Left lobe of liver (tissue), 2 donors: ENCODE results near the gene LRRC31. TPM values are rescaled to one million over a fixed set of nuclear protein-coding genes. Genes with fewer than 3 reads are reported as not detected.

ENCODE experiments used
- ATAC-seq: fragments of 200-7000 bp; cut with Tn5 transposase; one replicate; pipeline ENCODE4 v1.9.1; 2020; ENCODE audit warnings: mild to moderate bottlenecking, moderate library complexity
- DNase-seq: peaks from one replicate; pipeline ENCODE4 v3.0.0-alpha.2; 2020; ENCODE audit warnings: low spot score
- total RNA-seq: library from RNA; stranded (reverse); gene quantifications from one replicate; pipeline ENCODE4 v1.2.1, GENCODE V29; 2021
- donor health status: DM: no; HTN: no; CAD: no; lungs with moderate emphysema.
- donor health status: DM: no; HTN: yes; CAD: no.

The LRRC31 gene
- total RNA-seq, 1 donor from 2014 or later: 1.7 TPM

DNA sequence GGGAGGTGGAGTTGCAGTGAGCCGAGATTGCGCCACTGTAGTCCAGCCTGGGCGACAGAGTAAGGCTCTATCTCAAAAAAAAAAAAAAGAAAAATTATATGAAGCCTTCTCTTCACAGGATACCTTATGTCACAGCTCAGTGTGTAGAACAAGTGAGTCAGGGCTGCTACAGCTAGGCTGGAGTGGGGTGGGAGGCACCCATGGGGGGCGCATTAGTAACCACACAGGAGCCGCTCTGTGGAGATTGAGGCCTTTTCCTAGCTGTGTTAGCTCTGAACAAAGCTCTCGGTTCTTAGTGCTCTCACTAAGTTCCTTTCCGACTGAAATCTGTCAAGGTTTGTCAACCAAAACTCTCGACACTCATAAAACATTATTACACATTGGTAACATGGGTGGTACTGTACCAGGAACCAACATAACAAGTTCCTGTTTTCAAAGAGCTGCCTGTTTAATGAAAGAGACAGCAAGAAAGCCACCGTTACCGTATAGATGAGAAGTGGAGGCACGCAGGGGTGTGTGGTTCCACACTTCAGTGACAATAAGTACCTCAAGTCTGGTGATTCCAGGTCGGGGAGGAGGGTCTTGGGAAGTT is 4.5 kb downstream of the LRRC31 start:
- DNase-seq: no peak
- no peak for ATAC-seq

DNA sequence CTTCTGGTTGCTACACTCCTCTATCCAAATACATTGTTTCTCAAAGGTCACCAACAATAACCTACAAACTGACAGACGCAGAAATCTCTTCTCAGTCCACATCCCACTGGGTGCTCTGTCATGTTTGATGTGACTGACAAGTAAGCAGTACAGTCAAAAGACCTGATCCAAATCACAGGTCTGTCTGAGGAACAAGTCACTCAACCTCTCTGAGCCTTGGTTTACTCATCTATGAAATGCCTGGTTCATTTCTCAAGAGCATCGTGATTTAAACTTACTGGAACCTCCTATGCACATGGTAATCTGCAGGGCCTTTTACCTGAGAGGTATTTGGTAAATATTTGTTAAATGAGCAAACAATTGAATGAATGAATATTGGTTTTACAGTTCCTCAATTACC is 5.5 kb downstream of the LRRC31 start:
- no peak for DNase-seq
- no peak for ATAC-seq

DNA sequence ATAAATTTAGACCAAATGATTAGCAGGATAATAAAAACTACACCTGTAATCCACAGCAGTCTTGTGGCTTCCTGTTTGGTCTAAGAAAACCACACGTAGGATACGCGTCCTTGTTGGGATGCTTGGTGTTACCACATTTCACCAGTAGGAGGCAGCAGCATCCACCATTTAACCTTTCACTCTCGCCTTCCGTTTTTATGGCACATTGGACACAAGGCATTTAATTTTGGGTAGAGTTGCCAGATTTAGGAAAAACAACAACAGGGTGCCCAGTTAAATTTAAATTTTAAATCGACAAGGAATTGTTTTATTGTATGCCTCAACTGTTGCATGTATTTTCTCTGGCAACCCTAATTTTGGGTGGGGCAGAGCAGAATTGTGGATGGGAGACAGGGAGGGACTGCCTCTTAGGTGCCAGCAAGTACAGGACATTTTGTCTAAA is 6.3 kb downstream of the LRRC31 start:
- ATAC-seq (peak; percentile 100), DNase-seq (peak; percentile 74)

DNA sequence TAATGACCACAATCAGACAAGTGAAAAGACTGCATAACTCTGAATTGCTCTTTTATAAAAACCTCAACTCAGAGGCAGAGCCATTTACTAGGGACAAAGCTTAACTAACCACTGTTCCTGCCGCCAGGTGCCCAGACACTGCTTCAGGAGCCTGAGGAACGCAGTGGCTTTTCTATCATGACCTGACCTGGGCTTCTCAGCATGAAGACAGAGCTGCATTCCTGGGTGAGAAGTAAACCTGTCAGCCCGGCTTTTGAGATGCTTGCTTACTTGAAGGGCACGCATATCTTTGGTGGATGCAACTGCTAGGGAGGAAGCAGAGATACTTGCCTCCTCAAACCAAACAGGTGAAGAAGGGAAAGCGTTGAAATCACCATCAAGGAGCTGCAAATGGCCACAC is 7.9 kb downstream of the LRRC31 start:
- no peak for DNase-seq
- ATAC-seq: no peak

DNA sequence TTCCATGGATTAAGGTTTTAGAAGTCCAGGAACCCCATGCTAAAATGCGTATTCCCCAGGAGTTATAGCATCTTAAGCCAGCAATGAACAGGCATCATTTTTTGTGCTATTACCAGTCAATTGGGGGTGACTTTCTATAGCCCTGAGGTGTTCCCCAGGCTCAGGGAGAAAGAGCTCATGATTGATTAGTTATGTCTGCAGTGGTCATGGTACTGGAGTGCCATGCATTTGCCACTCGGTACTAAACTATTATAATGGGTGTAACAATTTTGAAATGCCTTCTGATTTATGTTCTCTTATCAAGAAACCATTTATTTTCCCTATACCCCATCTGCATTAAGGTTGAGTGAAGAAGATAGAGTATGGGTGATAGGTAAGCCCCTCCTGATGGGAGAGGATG is 11.9 kb downstream of the LRRC31 start:
- ATAC-seq (no peak), DNase-seq (no peak)

DNA sequence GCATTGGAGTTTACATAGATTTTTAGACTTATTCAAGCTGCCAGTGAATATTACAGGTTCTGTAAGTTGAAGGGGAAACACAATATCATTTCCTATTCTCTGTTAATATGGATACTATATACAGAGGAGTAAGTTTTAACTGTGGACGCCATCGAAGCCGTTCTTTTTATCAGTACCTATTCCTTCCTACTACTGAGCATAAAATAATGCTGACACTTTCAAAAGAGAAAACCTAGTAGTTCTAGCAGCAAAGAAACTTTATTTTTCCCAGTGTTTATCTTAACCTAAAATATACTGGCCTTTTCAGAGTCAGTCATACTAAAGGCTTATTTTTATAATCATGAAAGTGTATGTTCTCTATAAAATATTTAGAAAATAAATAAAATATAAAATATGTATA is 14.2 kb downstream of the LRRC31 start:
- DNase-seq (no peak), ATAC-seq (no peak)

DNA sequence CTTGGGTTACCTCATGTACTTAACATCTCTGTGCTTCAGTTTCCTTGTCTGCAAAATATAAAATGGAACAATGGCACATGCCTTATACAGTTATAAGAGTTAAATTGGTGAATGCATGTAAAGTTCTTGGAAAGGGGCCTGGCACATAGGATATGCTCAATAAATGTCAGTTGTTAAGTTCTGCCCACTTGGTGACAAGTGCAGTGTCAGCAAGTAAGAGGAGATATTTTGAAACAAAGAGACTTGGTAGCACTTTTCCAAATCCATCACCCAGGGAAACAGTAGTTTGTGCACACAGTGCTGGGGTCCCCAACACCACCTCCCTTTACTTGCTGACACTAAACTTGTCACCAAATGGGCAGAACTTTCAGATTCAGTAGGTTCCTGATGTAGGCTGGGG is 19.1 kb downstream of the LRRC31 start:
- DNase-seq (no peak), ATAC-seq (no peak)

DNA sequence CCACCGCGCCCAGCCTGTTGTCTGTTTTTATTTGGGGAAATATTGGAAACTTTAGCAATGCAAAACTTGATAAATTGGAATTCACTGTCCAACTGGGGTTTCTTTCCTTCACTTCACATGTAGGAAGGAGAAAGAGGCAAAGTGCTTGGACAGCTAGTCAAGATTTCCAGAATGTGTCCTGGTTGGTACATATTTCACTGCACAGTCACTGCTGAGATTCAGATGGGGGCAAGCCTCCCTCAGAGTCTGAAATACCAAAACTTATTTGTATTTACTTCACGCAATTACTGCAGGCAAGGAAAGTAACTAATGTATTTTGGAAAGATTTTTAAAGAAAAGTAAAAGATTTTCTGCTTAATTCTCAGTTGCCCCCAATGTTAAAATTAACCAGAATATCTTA is 21.0 kb downstream of the LRRC31 start:
- DNase-seq: no peak
- no peak for ATAC-seq

DNA sequence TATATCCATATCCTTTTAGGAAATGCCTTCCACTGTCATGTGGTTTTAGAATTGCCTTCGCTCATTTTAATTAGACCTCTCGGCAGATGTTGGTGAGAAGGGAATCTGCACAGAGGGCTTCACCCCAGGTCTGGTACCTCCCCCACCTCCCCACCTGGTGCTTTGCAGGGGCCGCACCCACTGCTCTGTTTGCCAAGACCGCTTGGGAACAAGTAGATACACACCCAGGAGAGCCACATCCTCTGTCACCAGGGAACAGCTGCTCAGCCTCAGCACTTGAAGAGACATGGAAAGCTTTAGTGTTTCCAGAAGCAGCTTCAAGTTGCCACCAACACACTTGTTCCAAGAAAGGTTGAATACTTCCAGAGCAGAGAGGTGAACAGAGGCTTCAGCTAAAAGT is 21.8 kb downstream of the LRRC31 start:
- no peak for DNase-seq

DNA sequence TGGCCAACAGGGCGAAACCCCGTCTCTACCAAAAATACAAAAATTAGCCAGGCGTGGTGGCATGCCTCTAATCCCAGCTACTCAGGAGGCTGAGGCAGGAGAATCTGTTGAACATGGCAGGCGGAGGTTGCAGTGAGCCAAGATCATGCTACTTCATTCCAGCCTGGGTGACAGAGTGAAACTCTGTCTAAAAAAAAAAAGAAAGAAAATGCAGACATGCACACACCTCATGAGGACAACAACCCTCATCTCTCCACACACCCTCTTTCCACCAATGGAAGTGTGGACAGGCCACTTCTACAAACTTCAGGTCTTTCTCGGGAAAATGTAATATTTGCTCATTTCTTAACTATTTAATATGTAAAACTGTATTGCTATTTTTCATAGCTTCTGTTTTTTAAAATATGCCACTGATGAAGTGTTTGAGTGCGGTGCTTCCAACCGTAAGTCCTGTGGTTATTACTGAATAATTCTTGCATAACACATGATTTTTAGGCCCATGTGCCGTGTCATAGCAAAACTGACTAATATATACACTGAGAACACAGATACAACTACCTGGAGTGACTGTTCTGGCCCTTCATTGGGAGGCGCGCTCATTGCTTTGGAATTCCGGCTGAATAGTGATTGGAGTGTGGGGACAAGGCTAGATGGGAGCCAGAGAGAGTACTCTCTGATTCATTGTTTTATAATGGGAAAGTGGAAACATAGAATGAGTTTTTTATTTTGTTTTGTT is 23.1 kb downstream of the LRRC31 start:
- no peak for ATAC-seq
- no peak for DNase-seq

More for the DNA sequence above, 21.8 kb downstream of the LRRC31 start:
- ATAC-seq: no peak

DNA sequence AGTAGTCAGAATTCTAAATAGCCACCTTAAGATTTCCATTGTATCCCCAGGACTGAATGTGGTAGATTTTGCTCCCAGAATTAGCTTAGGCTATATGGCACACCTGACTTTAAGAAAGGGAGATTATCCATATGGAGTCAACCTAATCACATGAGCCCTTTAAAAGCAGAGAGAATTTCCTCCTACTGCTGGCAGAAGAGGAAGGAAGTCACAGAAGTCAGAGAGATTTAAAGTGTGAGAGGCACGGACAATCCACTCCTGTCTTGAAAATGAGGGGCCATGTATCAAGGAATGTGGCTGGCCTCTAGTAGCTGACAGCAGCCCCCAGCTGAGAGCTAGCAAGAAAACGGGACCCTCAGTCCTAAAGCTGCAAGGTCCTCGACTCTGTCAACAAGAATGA is 26.8 kb downstream of the LRRC31 start:
- DNase-seq (no peak), ATAC-seq (no peak)

DNA sequence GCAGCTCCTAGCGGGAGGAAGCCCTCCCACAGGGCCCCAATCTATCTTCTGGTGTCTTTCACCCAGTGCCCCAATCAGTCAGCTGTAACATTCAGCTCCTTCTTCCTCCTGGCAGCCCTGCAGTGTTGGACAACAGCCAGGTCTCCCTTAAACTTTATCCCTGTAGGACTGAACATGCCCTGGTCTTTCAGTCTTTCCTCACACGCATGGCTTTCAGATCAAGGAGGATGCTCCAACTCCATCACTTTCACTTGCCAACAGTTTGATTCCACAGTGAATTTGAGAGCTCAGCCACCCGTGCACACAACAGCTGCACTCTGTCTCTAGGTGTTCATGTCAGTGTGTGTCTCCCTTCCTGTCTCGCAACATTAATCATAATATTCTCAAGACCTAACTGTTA is 28.6 kb downstream of the LRRC31 start:
- no peak for DNase-seq
- ATAC-seq: no peak

DNA sequence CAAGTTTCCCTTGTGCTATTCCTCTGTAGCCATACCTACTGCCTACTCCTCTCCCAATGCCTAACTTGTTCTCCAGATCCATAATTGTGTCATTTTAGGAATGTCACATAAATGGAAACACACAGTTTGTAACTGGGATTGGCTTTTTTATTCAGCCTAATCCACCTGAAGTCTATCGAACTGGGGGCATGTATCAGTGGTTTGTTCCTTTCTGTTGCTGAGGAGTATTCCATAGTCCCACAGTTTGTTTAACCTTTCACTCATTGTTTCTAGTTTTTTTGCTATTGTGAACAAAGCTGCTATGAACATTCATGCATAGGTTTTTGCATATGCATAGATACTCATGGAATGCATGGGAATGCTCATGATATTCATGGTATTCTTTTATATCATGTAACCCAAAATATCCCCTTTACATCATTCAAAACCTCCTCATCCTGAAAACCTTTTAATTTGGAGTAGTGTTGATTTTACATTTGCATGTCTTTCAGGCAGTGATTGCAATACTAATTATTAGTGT is 31.2 kb downstream of the LRRC31 start:
- DNase-seq: no peak

DNA sequence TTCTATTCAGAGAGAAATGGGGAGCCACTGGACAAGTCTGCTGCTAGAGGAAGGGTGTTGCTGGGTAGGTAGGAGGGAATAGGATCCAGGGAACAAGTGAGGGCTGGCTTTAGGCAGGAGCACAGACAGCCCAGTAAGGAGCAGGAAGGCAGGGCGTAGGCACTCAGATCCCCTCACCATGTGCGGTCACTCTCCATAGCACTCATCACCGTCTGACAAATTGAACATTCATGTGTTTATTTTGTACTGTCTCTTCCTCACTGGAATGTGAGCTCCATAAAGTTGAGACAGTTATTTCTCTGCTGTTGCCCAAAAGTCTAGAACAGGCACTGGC is 32.8 kb downstream of the LRRC31 start:
- ATAC-seq (no peak), DNase-seq (no peak)

More for the DNA sequence above, 31.2 kb downstream of the LRRC31 start:
- no peak for ATAC-seq

DNA sequence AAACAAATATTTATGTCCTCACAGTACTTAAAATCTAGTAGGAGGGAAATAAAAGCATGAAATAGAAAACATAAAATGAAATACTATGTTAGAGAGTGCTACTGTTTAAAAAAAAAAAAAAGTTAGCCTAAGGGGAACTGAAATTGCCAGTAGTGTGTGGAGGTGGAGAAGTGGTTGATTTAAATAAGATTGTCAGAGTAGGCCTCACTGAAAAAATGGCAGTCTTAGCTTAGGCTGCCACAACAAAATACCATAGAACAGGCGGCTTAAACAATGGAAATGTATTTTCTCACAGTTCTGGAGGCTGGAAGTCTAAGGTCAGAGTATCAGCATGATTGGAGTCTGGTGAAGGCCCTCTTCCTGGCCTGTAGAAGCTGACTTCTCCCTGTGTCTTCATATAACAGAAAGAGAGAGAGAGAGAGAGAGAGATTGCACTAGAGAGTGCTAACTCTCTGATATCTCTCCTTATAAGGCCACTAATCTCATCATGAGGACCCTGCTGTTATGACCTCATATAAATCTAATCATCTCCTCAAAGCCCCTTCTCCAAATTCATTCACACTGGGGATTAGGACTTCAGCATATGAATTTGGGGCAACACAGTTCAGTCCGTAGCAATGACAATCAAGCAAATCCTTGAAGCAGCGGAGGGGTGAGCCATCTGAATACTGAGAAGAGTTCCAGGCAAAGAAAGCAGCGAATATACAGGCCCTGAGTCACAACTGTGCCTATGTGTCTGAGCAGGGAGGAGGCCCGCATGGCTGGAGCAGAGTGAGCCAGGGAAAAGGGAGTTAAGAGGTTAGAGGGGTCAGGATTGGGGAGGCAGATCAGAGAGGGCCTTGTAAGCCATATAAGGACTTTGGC is 33.4 kb downstream of the LRRC31 start:
- ATAC-seq: no peak
- DNase-seq: no peak

DNA sequence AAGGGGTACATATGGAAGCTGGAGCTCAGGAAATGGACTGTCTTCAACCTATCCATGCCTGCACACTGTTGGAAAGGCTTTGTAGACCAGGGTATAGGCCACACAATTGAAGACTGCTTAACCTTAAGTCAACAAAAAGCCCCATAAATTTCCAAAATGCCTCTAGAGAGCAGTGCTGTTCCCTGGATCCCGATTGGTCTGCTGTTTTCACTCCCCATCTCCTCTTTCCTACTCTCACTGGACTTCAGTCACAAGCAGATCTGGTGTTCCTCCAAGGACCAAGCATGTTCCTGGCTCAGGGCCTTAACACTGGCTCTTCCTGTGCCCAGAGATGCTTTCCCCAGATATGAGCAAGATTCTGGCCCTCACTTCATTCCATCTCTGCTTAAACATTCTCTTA is 34.2 kb downstream of the LRRC31 start:
- ATAC-seq (no peak), DNase-seq (no peak)

DNA sequence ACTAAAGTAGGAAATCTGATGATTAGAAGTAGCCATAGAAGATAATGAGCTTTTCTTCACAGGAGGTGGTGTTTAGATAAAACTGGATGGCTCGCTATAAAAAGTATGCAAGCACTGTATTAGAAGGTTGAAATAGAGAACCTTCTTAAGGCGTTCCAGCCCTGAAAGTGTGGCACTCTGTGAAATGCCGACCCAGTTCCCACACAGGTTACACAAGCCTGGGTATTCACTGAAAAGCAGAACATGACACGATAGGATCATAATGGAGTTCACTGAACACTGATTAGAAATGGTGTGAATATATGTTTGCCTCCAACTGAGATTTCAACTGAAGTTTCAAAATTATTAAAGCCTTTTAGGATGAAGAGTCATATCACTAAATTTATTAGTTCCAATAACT is 42.0 kb downstream of the LRRC31 start:
- DNase-seq (no peak), ATAC-seq (no peak)

DNA sequence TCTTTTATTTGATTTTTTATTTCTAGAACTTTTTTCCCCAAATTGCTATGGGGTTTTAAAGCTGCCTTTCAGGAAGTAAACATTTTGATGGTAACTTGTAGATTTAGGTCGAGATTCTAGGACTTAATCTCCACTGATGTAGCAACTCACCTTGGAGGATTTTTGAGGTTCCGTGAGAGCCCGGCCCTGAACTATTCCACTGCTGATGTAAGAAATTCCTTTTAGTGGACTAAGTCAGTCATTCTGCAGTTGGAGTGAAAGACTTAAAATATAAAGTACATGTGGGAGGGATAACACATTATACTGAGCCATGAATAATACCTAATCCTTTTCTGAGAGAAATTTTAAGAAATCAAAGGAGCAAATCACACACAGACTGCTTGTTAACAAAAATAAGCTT is 44.4 kb downstream of the LRRC31 start:
- ATAC-seq: no peak
- no peak for DNase-seq

DNA sequence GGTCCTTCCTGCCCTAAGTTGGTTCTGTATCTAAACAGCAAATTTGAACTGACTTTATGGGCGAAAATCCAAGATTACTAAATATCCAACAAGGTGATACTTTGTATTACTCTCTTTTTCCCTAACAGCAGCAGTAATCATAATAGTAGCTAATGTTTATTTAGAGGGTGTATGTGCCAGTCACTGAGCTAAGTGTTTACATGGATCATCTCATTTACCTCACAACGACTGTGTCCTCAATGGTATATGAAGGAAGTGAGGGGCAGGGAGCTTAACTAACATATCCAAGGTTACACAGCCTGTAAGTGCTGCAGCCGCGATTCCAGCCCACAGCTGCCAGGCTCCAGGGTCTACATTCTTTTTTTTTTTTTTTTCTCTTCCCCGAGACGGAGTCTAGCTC is 46.8 kb downstream of the LRRC31 start:
- DNase-seq (no peak), ATAC-seq (no peak)

DNA sequence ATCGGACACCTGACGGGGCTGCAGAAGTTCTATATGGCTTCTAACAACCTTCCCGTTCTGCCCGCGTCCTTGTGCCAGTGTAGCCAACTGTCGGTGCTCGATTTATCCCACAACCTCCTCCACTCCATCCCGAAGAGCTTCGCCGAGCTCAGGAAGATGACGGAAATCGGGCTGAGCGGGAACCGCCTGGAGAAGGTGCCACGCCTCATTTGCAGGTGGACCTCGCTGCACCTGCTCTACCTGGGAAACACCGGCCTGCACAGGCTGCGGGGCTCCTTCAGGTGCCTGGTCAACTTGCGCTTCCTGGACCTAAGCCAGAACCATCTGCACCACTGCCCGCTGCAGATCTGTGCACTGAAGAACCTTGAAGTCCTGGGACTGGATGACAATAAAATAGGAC is 47.2 kb downstream of the LRRC31 start:
- no peak for DNase-seq
- no peak for ATAC-seq

DNA sequence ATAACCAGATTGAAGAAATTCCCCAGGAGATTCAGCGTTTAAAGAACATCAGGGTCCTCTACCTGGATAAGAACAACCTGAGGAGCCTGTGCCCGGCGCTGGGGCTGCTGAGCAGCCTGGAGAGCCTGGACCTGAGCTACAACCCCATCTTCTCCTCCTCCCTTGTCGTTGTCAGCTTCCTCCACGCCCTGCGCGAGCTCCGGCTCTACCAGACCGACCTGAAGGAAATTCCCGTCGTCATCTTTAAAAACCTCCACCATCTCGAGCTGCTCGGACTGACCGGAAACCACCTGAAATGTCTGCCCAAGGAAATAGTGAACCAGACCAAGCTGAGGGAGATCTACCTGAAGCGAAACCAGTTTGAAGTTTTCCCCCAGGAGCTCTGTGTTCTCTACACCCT is 47.6 kb downstream of the LRRC31 start:
- no peak for ATAC-seq
- no peak for DNase-seq

DNA sequence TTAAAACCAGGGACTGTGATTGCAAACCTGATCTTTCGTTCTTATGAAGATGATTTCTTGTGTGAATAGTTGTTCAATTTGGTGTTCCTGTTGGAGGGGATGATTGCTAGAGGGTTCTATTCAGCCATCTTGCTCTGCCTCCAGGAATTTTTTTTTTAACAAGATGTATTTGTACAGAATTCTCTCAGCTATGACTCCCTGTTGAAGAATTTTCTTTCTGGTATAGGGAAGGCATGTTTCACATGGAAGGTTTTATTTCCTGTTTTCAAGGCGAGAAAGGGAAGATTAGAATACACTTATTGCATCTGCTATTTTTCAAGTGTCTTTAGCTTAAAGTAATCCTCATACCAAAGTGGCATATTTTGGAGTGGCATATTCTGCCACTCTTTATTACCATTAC is 51.4 kb downstream of the LRRC31 start:
- ATAC-seq: no peak
- DNase-seq: no peak
